CD4-positive, alpha-beta T cell treated with Interleukin-4 for 4 hours (primary cell): ENCODE measurements around the gene NOP56.

Experiments used
- DNase-seq: peaks from one replicate; pipeline ENCODE4 v3.0.0-alpha.2; 2020

Gene NOP56

GRCh38 chr20:2706688-2707352, 54.4 kb downstream of the NOP56 start:
- DNase-seq = no peak

GRCh38 chr20:2707353-2708072, 55.1 kb downstream of the NOP56 start:
- DNase-seq = no peak
